Measurements from ENCODE around the gene ATP6V1F.

DNA sequence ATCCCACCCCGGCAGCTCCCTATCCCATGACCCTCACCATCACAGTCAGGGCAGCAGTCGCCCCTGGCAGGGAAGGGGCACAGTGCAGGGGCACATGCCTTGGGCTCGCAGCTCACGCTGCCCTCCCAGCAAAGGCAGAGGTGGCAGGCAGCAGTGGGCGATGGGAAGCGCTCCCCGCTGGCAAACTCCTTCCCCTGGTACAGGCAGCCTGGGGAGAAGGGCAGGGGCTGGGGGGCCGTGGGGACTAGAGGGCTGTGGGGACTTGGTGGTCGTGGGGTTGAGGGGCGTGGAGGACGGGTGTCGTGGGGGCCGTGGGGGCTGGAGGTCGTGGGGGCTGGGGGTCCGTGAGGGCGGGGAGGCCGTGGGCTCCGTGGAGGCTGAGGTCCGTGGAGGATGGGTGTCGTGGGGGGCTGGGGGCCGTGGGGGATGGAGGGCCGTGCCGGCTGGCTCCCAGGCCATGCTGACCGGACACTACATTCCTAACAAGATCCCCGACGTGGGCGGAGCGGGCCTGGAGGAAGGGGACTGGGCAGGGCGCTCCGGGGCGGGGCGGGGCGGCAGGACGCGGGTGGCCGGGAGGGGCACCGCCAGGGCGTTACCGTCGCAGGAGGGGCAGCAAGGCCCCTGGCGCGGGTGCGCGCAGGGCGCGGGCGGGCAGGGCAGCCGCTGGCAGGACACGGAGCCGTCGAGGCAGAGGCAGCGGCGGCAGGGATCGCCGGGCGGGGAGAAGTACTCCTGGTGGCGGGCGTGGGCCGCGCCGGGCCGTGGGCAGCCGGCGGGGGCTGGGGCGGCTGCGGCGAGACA is 27.9 kb downstream of the ATP6V1F start:
- TF ChIP-seq, protein P1, sequence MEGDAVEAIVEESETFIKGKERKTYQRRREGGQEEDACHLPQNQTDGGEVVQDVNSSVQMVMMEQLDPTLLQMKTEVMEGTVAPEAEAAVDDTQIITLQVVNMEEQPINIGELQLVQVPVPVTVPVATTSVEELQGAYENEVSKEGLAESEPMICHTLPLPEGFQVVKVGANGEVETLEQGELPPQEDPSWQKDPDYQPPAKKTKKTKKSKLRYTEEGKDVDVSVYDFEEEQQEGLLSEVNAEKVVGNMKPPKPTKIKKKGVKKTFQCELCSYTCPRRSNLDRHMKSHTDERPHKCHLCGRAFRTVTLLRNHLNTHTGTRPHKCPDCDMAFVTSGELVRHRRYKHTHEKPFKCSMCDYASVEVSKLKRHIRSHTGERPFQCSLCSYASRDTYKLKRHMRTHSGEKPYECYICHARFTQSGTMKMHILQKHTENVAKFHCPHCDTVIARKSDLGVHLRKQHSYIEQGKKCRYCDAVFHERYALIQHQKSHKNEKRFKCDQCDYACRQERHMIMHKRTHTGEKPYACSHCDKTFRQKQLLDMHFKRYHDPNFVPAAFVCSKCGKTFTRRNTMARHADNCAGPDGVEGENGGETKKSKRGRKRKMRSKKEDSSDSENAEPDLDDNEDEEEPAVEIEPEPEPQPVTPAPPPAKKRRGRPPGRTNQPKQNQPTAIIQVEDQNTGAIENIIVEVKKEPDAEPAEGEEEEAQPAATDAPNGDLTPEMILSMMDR (IDR thresholded peaks at IDR 0.05), result no peak
- no peak for TF ChIP-seq POLR2AphosphoS5 (IDR thresholded peaks at IDR 0.05; ENCODE audit: insufficient read depth in 1 of 2, low read depth in 1 of 2)
